ENCODE results near the gene FMN2.

FMN2 gene

DNA sequence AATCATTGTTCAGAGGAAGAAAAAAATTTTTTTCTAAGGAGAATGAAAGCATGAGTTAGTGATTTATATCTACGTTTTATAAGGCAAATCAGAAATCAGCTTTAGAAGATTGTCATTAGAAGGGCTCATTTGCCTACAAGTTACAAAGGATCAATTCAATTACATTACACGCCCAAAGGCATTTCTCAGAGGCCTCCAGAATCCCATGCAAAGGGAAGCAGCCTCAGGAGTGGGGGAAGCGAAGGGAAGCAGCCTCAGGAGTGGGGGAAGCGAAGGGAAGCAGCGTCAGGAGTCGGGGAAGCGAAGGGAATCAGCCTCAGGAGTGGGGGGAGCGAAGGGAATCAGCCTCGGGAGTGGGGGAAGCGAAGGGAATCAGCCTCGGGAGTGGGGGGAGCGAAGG, 314.1 kb downstream of the FMN2 start:
- ATAC-seq = no peak
- no peak for TF ChIP-seq ZNF565 (CRISPR knock-in tag; conservative IDR thresholded peaks at IDR 0.05; ENCODE audit: low read depth)
- no peak for TF ChIP-seq ZNF70 (CRISPR knock-in tag; IDR thresholded peaks at IDR 0.05)
- TF ChIP-seq, protein P1, sequence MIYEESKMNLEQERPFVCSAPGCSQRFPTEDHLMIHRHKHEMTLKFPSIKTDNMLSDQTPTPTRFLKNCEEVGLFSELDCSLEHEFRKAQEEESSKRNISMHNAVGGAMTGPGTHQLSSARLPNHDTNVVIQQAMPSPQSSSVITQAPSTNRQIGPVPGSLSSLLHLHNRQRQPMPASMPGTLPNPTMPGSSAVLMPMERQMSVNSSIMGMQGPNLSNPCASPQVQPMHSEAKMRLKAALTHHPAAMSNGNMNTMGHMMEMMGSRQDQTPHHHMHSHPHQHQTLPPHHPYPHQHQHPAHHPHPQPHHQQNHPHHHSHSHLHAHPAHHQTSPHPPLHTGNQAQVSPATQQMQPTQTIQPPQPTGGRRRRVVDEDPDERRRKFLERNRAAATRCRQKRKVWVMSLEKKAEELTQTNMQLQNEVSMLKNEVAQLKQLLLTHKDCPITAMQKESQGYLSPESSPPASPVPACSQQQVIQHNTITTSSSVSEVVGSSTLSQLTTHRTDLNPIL (CRISPR knock-in tag; IDR thresholded peaks at IDR 0.05; ENCODE audit: low read depth) = no peak
- no peak for TF ChIP-seq ESRRG (CRISPR knock-in tag; IDR thresholded peaks at IDR 0.05)
- no peak for TF ChIP-seq SNAI2 (CRISPR knock-in tag; IDR thresholded peaks at IDR 0.05)
- no peak for TF ChIP-seq GLIS3 (CRISPR knock-in tag; IDR thresholded peaks at IDR 0.05)
- TF ChIP-seq ARNTL (CRISPR knock-in tag; IDR thresholded peaks at IDR 0.05; ENCODE audit: borderline replicate concordance, low read depth) = no peak
- TF ChIP-seq ISL1 (CRISPR knock-in tag; IDR thresholded peaks at IDR 0.05) = no peak
- TF ChIP-seq ZNF8 (CRISPR knock-in tag; IDR thresholded peaks at IDR 0.05) = no peak
- TF ChIP-seq ZC3H10 (CRISPR knock-in tag; IDR thresholded peaks at IDR 0.05) = no peak
- no peak for TF ChIP-seq TCF4 (CRISPR knock-in tag; IDR thresholded peaks at IDR 0.05; ENCODE audit: borderline replicate concordance)
- no peak for TF ChIP-seq RARB (CRISPR knock-in tag; IDR thresholded peaks at IDR 0.05)
- TF ChIP-seq TSHZ2 (CRISPR knock-in tag; IDR thresholded peaks at IDR 0.05) = no peak

- no peak for ATAC-seq
These were observed 315.7 kb downstream of the FMN2 start for GRCh38 chr1:240407407-240407806.

DNA sequence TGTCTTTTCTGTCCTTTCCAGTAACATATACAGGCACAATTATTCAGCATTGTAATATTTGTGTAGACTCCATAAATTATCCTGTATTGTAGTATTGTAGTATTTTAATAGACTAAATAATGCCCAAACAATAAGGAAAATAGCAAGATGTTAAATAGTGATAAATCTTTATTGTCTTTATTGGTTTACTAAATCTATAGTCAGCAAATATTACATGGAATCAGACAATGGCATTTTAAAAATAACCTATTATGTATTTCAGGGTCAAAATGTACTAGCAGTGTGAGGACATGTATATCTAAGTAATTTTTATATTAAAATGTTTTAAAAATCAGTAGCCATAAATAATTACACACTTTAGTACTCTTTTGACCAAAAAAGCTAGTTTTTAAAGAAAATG, 317.9 kb downstream of the FMN2 start:
- ATAC-seq = no peak
- TF ChIP-seq RARB (CRISPR knock-in tag; IDR thresholded peaks at IDR 0.05) = no peak
- TF ChIP-seq ZNF8 (CRISPR knock-in tag; IDR thresholded peaks at IDR 0.05) = no peak
- TF ChIP-seq ESRRG (CRISPR knock-in tag; IDR thresholded peaks at IDR 0.05) = no peak
- no peak for TF ChIP-seq TSHZ2 (CRISPR knock-in tag; IDR thresholded peaks at IDR 0.05)
- TF ChIP-seq ZC3H10 (CRISPR knock-in tag; IDR thresholded peaks at IDR 0.05) = no peak
- TF ChIP-seq BACH2 (CRISPR knock-in tag; IDR thresholded peaks at IDR 0.05; ENCODE audit: borderline replicate concordance) = no peak
- TF ChIP-seq ISL1 (CRISPR knock-in tag; IDR thresholded peaks at IDR 0.05) = no peak
- TF ChIP-seq PPARA (CRISPR knock-in tag; IDR thresholded peaks at IDR 0.05; ENCODE audit: borderline replicate concordance) = no peak
- TF ChIP-seq TCF4 (CRISPR knock-in tag; IDR thresholded peaks at IDR 0.05; ENCODE audit: borderline replicate concordance) = no peak
- TF ChIP-seq, protein P1 (CRISPR knock-in tag; IDR thresholded peaks at IDR 0.05; ENCODE audit: low read depth) = no peak
- no peak for TF ChIP-seq ZFP30 (CRISPR knock-in tag; IDR thresholded peaks at IDR 0.05)
- TF ChIP-seq, protein P2, sequence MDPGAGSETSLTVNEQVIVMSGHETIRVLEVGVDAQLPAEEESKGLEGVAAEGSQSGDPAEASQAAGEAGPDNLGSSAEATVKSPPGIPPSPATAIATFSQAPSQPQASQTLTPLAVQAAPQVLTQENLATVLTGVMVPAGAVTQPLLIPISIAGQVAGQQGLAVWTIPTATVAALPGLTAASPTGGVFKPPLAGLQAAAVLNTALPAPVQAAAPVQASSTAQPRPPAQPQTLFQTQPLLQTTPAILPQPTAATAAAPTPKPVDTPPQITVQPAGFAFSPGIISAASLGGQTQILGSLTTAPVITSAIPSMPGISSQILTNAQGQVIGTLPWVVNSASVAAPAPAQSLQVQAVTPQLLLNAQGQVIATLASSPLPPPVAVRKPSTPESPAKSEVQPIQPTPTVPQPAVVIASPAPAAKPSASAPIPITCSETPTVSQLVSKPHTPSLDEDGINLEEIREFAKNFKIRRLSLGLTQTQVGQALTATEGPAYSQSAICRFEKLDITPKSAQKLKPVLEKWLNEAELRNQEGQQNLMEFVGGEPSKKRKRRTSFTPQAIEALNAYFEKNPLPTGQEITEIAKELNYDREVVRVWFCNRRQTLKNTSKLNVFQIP (CRISPR knock-in tag; IDR thresholded peaks at IDR 0.05; ENCODE audit: borderline replicate concordance, low read depth) = no peak
- TF ChIP-seq ZFP3 (CRISPR knock-in tag; IDR thresholded peaks at IDR 0.05) = no peak

More at GRCh38 chr1:240407407-240407806, 315.7 kb downstream of the FMN2 start:
- no peak for TF ChIP-seq ZNF565 (CRISPR knock-in tag; conservative IDR thresholded peaks at IDR 0.05; ENCODE audit: low read depth)
- TF ChIP-seq PPARA (CRISPR knock-in tag; IDR thresholded peaks at IDR 0.05; ENCODE audit: borderline replicate concordance) = no peak
- TF ChIP-seq CSDC2 (CRISPR knock-in tag; IDR thresholded peaks at IDR 0.05) = no peak
- TF ChIP-seq ESRRG (CRISPR knock-in tag; IDR thresholded peaks at IDR 0.05) = no peak
